ENCODE results near the gene URI1. TPM values are rescaled to one million over a fixed set of nuclear protein-coding genes. Genes with fewer than 3 reads are reported as not detected.

The URI1 gene
- total and polyA plus RNA-seq, 4 donors = 72.7 to 91.7 (median 84.3) TPM

DNA sequence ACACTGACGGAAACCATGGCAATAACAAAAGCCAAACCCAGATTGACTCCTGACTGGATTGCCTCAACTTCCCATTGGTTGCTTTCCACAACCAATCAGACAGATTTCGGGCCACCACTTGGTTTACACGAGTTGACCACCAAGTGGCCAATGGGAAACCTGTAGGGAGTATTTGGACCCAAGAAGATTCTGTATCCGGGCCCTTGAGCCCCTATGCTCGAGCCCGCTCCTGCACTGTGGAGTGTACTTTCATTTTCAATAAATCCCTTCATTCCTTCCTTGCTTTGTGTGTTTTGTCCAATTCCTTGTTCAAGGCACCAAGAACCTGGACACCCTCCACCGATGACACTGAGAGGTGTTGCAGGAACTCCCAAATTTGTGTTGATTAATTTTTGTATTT, 24.1 kb upstream of the URI1 start:
- WGBS (ENCODE audit: insufficient coverage) = 100% methylated on average over 1 of the region's 7 CpGs
- no peaks in the 10 kb centered on the region for H3K27me3 ChIP-seq (ENCODE audit: control insufficient read depth, insufficient read depth, low read length)
- no peaks in the 10 kb centered on the region for H3K4me1 ChIP-seq (ENCODE audit: control insufficient read depth, insufficient read depth, low read length)
- no peak overlapping the region for H3K4me3 ChIP-seq (ENCODE audit: low read depth, low read length)
- no peaks in the 10 kb centered on the region for H3K9me3 ChIP-seq (ENCODE audit: control insufficient read depth, insufficient read depth, low read length)
- DNase-seq (ENCODE audit: low read depth in 4 of 6, low spot score in 6 of 6) = no peak
- no peak overlapping the region for H3K27ac ChIP-seq (ENCODE audit: low read depth, low read length)
- H3K36me3 ChIP-seq (ENCODE audit: control insufficient read depth, insufficient read depth, low read length) = no peaks in the 10 kb centered on the region

DNA sequence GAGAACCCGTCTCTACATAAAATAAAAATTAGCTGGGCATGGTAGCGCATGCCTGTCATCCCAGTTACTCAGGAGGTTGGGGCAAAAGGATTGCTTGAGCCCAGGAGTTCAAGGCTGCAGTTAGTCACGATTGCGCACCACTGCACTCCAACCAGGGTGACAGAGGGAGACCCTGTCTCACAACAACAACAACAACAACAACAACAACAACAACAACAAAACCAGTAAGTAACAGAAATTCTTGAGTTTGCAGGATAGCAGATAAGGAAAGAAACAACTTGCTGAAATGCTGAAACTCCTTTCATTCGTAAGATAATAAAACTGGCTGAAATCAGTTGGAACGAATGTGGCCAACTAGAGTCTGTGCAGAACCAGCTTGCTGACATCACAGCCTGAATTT, 23.1 kb upstream of the URI1 start:
- no peak for DNase-seq (ENCODE audit: low read depth in 4 of 6, low spot score in 6 of 6)
- no peaks in the 10 kb centered on the region for H3K4me1 ChIP-seq (ENCODE audit: control insufficient read depth, insufficient read depth, low read length)
- 100% methylated on average over 1 of the region's 6 CpGs for WGBS (ENCODE audit: insufficient coverage)
- H3K27me3 ChIP-seq (ENCODE audit: control insufficient read depth, insufficient read depth, low read length) = no peaks in the 10 kb centered on the region
- no peak overlapping the region for H3K4me3 ChIP-seq (ENCODE audit: low read depth, low read length)
- H3K9me3 ChIP-seq (ENCODE audit: control insufficient read depth, insufficient read depth, low read length) = no peaks in the 10 kb centered on the region
- H3K36me3 ChIP-seq (ENCODE audit: control insufficient read depth, insufficient read depth, low read length) = no peaks in the 10 kb centered on the region
- H3K27ac ChIP-seq (ENCODE audit: low read depth, low read length) = no peak overlapping the region

DNA sequence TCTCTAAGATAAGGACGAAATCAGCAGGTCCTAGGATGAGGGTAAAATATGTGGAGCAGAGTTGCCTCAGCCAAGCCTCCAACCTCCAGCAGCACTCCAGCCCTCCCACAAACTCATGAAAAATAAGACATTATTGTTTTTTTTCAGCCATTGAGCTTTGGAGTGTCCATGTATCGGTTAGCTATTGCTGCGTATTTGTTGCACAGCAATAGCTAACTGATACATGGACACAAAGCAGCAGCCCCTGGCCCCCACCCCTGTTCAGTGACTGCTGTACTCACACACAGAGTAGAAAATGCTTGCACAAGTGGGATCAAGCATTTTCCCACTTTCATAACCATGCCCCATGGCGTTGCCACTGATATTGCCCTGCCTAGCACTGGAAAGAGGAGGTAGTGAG, 19.1 kb upstream of the URI1 start:
- Histone ChIP-seq H3K27me3 (ENCODE audit: control insufficient read depth, insufficient read depth, low read length) (no peaks in the 10 kb centered on the region), H3K4me3 (ENCODE audit: low read depth, low read length) (no peak overlapping the region), H3K4me1 (ENCODE audit: control insufficient read depth, insufficient read depth, low read length) (peaks cover 1% of the 10 kb centered on the region), H3K27ac (ENCODE audit: low read depth, low read length) (no peak overlapping the region), H3K36me3 (ENCODE audit: control insufficient read depth, insufficient read depth, low read length) (no peaks in the 10 kb centered on the region), H3K9me3 (ENCODE audit: control insufficient read depth, insufficient read depth, low read length) (no peaks in the 10 kb centered on the region)
- WGBS (ENCODE audit: insufficient coverage) = 100% methylated on average over 2 of the region's 4 CpGs
- no peak for DNase-seq (ENCODE audit: low read depth in 4 of 6, low spot score in 6 of 6)

DNA sequence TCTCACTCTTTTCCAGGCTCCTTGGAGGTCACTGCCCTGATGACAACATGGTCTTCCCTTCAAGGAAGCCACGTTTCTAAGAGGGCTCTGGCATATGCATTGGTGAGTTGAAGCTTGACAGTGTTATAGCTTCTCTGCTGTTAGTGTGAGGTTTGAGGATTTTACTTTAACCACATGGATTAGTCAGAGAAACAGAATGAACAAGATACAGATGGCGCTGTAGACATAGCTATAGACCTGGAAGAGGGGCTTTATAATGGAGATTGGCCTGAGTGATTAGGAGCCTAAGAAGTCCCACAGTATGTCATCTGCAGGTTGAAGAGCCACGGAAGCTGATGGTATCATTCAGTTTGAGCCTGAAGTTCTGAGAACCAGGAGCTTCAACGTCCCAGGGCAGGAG, 18.4 kb upstream of the URI1 start:
- WGBS (ENCODE audit: insufficient coverage) = 85% methylated on average over 3 of the region's 4 CpGs
- Histone ChIP-seq H3K4me3 (ENCODE audit: low read depth, low read length) (no peak overlapping the region), H3K9me3 (ENCODE audit: control insufficient read depth, insufficient read depth, low read length) (no peaks in the 10 kb centered on the region), H3K27me3 (ENCODE audit: control insufficient read depth, insufficient read depth, low read length) (no peaks in the 10 kb centered on the region), H3K27ac (ENCODE audit: low read depth, low read length) (no peak overlapping the region), H3K36me3 (ENCODE audit: control insufficient read depth, insufficient read depth, low read length) (no peaks in the 10 kb centered on the region), H3K4me1 (ENCODE audit: control insufficient read depth, insufficient read depth, low read length) (peaks cover 5% of the 10 kb centered on the region)
- DNase-seq (ENCODE audit: low read depth in 4 of 6, low spot score in 6 of 6) = no peak

DNA sequence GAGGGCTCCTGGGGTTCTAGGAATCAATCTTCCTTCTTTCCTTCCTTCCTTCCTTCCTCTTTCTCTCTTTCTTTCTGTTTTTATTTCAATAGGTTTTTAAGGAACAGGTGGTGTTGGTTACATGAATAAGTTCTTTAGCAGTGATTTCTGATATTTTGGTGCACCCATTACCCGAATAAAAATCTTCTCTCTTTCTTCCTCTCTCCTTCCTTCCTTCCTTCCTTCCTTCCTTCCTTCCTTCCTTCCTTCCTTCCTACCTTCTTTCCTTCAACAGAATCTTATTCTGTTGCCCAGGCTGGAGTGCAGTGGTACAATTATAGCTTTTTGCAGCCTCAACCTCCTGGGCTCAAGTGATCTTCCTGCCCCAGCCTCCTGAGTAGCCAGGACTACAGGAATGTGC, 16.0 kb upstream of the URI1 start:
- no CpG with 5 or more reads among the region's 1 CpG for WGBS (ENCODE audit: insufficient coverage)
- no peaks in the 10 kb centered on the region for H3K9me3 ChIP-seq (ENCODE audit: control insufficient read depth, insufficient read depth, low read length)
- H3K27ac ChIP-seq (ENCODE audit: low read depth, low read length) = no peak overlapping the region
- peaks cover 5% of the 10 kb centered on the region for H3K4me1 ChIP-seq (ENCODE audit: control insufficient read depth, insufficient read depth, low read length)
- H3K4me3 ChIP-seq (ENCODE audit: low read depth, low read length) = no peak overlapping the region
- no peaks in the 10 kb centered on the region for H3K27me3 ChIP-seq (ENCODE audit: control insufficient read depth, insufficient read depth, low read length)
- H3K36me3 ChIP-seq (ENCODE audit: control insufficient read depth, insufficient read depth, low read length) = no peaks in the 10 kb centered on the region
- DNase-seq (ENCODE audit: low read depth in 4 of 6, low spot score in 6 of 6) = no peak

DNA sequence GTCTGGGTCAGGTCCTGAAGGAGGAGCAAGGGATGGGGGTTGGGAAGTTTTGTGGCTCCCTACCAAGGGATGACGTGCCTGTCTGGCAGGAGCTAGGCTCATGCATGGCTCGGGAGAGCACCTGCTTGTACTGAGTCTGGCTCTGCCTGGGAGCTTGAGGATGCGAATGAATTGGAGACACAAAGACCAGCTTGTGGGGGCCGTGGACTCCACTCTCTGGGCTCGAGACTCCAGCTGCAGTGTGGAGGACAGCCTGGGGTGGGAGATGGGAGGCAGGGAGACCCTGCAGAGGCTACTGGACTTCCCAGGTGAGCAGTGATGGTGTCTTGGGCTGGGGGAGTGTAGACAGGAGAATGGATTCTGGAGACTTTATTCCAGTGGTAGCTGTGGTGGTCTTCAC, 15.2 kb upstream of the URI1 start:
- DNase-seq (ENCODE audit: low read depth in 4 of 6, low spot score in 6 of 6) = no peak

DNA sequence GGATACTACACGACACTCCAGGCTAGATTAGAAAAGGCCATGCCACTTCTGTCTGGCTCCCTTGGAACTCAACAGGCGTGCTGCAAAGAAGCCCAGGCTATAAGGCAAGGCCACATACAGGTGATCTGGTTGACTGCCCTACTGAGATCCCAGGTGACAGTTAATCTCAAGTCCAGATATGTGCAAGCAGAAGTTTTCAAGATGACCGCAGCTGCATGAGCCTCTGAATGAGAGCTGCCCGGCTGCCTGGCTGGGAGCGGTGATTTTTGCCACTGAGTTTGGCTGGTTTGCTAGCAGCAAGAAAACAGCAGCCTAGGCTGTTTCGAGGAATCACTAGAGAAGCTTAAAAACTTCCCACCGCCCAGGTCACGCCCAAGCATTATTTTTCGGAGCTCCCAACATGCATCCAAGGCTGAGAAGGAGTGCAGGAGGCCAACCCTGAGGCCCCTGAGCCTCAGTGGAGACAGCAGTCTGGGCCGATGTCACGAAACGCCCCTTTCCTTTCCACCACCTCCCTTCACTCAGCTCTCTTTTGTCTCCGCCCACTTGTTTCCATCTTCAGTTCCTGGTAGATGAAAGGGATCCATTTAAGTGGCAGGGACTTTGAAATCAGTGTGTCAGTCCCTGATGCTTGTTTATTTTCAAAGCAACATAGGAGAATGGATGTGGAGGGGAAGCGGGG, 14.0 kb upstream of the URI1 start:
- H3K9me3 ChIP-seq (ENCODE audit: control insufficient read depth, insufficient read depth, low read length) = no peaks in the 10 kb centered on the region
- 57% methylated on average over 9 of the region's 14 CpGs for WGBS (ENCODE audit: insufficient coverage)
- H3K36me3 ChIP-seq (ENCODE audit: control insufficient read depth, insufficient read depth, low read length) = no peaks in the 10 kb centered on the region
- no peak overlapping the region for H3K27ac ChIP-seq (ENCODE audit: low read depth, low read length)
- H3K4me1 ChIP-seq (ENCODE audit: control insufficient read depth, insufficient read depth, low read length) = peaks cover 5% of the 10 kb centered on the region
- no peak overlapping the region for H3K4me3 ChIP-seq (ENCODE audit: low read depth, low read length)
- H3K27me3 ChIP-seq (ENCODE audit: control insufficient read depth, insufficient read depth, low read length) = no peaks in the 10 kb centered on the region
- DNase-seq (ENCODE audit: low read depth in 4 of 6, low spot score in 6 of 6) = peak in 2 of 6 donors; percentile 38 to 46

More for the DNA sequence above, 15.2 kb upstream of the URI1 start:
- H3K4me1 ChIP-seq (ENCODE audit: control insufficient read depth, insufficient read depth, low read length) = peaks cover 5% of the 10 kb centered on the region
- no peaks in the 10 kb centered on the region for H3K36me3 ChIP-seq (ENCODE audit: control insufficient read depth, insufficient read depth, low read length)
- WGBS (ENCODE audit: insufficient coverage) = 76% methylated on average over 5 of the region's 5 CpGs
- H3K27ac ChIP-seq (ENCODE audit: low read depth, low read length) = no peak overlapping the region
- no peak overlapping the region for H3K4me3 ChIP-seq (ENCODE audit: low read depth, low read length)
- H3K27me3 ChIP-seq (ENCODE audit: control insufficient read depth, insufficient read depth, low read length) = no peaks in the 10 kb centered on the region
- no peaks in the 10 kb centered on the region for H3K9me3 ChIP-seq (ENCODE audit: control insufficient read depth, insufficient read depth, low read length)

DNA sequence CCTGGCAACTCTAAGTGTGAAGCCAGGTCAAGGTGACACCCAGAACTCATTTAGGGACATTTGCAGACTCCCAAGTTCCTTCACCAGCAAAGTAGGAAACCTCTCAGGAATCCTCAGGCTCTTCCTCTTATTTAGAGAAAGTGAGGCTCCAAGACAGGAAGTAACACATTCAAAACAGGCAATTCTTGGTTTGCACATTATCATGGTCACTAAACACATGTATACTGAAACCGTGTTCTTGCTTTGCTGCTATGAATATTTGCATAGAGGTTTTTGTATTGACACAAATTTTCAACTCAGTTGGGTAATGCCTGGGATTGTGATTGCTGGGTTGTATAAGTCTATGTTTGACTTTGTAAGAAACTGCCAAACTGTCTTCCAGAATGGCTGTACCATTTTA, 13.2 kb upstream of the URI1 start:
- no peak overlapping the region for H3K27ac ChIP-seq (ENCODE audit: low read depth, low read length)
- DNase-seq (ENCODE audit: low read depth in 4 of 6, low spot score in 6 of 6) = no peak
- WGBS (ENCODE audit: insufficient coverage) = no CpG with 5 or more reads among the region's 1 CpG

DNA sequence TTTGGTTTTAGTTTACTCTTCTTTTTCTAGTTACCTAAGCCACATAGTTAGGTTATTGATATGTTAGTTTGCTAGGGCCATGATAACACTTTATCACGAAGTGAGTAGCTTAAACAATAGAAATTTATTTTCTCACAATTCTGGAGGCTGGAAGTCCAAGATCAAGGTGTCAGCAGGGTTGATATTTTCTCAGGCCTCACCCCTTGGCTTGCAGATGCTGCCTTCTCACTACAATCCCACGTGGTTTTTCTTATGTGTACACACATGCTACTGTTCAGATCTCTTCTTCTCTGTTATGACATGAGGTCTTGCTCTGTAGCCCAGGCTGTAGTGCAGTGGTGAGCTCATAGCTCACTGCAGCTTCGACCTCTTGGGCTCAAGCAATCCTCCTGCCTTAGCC, 7.8 kb upstream of the URI1 start:
- Histone ChIP-seq H3K9me3 (ENCODE audit: control insufficient read depth, insufficient read depth, low read length) (peaks cover 12% of the 10 kb centered on the region), H3K36me3 (ENCODE audit: control insufficient read depth, insufficient read depth, low read length) (no peaks in the 10 kb centered on the region), H3K4me1 (ENCODE audit: control insufficient read depth, insufficient read depth, low read length) (no peaks in the 10 kb centered on the region), H3K27me3 (ENCODE audit: control insufficient read depth, insufficient read depth, low read length) (no peaks in the 10 kb centered on the region), H3K27ac (ENCODE audit: low read depth, low read length) (no peak overlapping the region), H3K4me3 (ENCODE audit: low read depth, low read length) (no peak overlapping the region)
- WGBS (ENCODE audit: insufficient coverage) = 78% methylated on average over 1 of the region's 3 CpGs
- DNase-seq (ENCODE audit: low read depth in 4 of 6, low spot score in 6 of 6) = no peak

More for the DNA sequence above, 13.2 kb upstream of the URI1 start:
- Histone ChIP-seq H3K4me1 (ENCODE audit: control insufficient read depth, insufficient read depth, low read length) (peaks cover 5% of the 10 kb centered on the region), H3K9me3 (ENCODE audit: control insufficient read depth, insufficient read depth, low read length) (no peaks in the 10 kb centered on the region), H3K36me3 (ENCODE audit: control insufficient read depth, insufficient read depth, low read length) (no peaks in the 10 kb centered on the region), H3K27me3 (ENCODE audit: control insufficient read depth, insufficient read depth, low read length) (no peaks in the 10 kb centered on the region), H3K4me3 (ENCODE audit: low read depth, low read length) (no peak overlapping the region)

DNA sequence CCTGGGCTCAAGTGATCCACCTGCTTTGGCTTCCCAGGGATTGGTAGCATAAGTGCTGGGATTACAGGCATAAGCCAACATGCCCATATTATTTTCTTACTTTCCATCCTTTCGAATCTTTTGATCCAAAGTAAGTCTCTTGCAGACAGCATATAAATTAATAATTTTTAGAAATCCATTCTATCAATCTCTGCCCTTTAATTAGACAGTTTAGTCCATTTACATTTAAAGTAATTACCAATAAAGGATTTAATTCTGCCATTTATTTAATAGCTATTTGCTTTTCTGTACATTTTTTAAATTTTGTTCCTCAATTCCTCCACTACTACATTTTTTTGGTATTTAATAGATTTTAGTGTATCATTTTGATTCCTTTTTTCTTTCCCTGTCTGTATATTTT, 7.3 kb upstream of the URI1 start:
- Histone ChIP-seq H3K4me1 (ENCODE audit: control insufficient read depth, insufficient read depth, low read length) (no peaks in the 10 kb centered on the region), H3K27me3 (ENCODE audit: control insufficient read depth, insufficient read depth, low read length) (no peaks in the 10 kb centered on the region), H3K27ac (ENCODE audit: low read depth, low read length) (no peak overlapping the region), H3K9me3 (ENCODE audit: control insufficient read depth, insufficient read depth, low read length) (peaks cover 12% of the 10 kb centered on the region), H3K36me3 (ENCODE audit: control insufficient read depth, insufficient read depth, low read length) (no peaks in the 10 kb centered on the region), H3K4me3 (ENCODE audit: low read depth, low read length) (no peak overlapping the region)
- WGBS (ENCODE audit: insufficient coverage) = no CpG with 5 or more reads among the region's 1 CpG
- no peak for DNase-seq (ENCODE audit: low read depth in 4 of 6, low spot score in 6 of 6)

Data from spinal cord (tissue), 10 donors.